IPS-20b (cell line): ENCODE data around the gene KIAA0040.

Experiments used
- H3K27ac ChIP-seq: one replicate; pipeline ENCODE4 v1.5.1; 2013; ENCODE audit warnings: low read length
- H3K27me3 ChIP-seq: 2 replicates; pipeline ENCODE4 v1.6.1; 2013; ENCODE audit warnings: mild to moderate bottlenecking, low read length, inconsistent platforms; ENCODE audit not compliant: insufficient read depth
- H3K36me3 ChIP-seq: 2 replicates; pipeline ENCODE4 v1.6.1; 2013; ENCODE audit warnings: low read depth, mild to moderate bottlenecking, inconsistent platforms, low read length, moderate library complexity; ENCODE audit not compliant: insufficient read depth
- H3K4me1 ChIP-seq: 2 replicates; pipeline ENCODE4 v1.6.1; 2013; ENCODE audit warnings: mild to moderate bottlenecking, control low read depth, inconsistent platforms, low read length, moderate library complexity; ENCODE audit not compliant: insufficient read depth
- H3K4me3 ChIP-seq: 2 replicates; pipeline ENCODE4 v1.5.1; 2013; ENCODE audit warnings: mild to moderate bottlenecking, low read length, inconsistent platforms
- H3K9ac ChIP-seq: 2 replicates; pipeline ENCODE4 v1.6.1; 2013; ENCODE audit warnings: low read depth, mild to moderate bottlenecking, inconsistent platforms, low read length, moderate library complexity
- H3K9me3 ChIP-seq: 2 replicates; pipeline ENCODE4 v1.6.1; 2013; ENCODE audit warnings: mild to moderate bottlenecking, low read depth, low read length, inconsistent platforms; ENCODE audit not compliant: insufficient read depth

Gene KIAA0040

GRCh38 chr1:175148068-175148467 lies 44.5 kb downstream of the KIAA0040 start:
- H3K4me1 ChIP-seq = peaks cover 8% of the 10 kb centered on the region; the same call in 1 of the 2 replicates
- H3K9me3 ChIP-seq = no peaks in the 10 kb centered on the region
- no peak overlapping the region for H3K4me3 ChIP-seq
- H3K9ac ChIP-seq = no peak overlapping the region
- H3K36me3 ChIP-seq = no peaks in the 10 kb centered on the region
- no peak overlapping the region for H3K27ac ChIP-seq
- peaks cover 22% of the 10 kb centered on the region for H3K27me3 ChIP-seq

- Histone ChIP-seq H3K4me1 (peaks cover 5% of the 10 kb centered on the region; the same call in 1 of the 2 replicates), H3K4me3 (no peak overlapping the region), H3K36me3 (no peaks in the 10 kb centered on the region), H3K9me3 (no peaks in the 10 kb centered on the region), H3K9ac (no peak overlapping the region), H3K27me3 (peaks cover 22% of the 10 kb centered on the region), H3K27ac (no peak overlapping the region)
These were observed 45.0 kb downstream of the KIAA0040 start for GRCh38 chr1:175147569-175147968.

- peaks cover 20% of the 10 kb centered on the region for H3K27me3 ChIP-seq
- H3K4me1 ChIP-seq = peaks cover 2% of the 10 kb centered on the region; the same call in 1 of the 2 replicates
- peak overlapping the region; percentile 70; the same call in 1 of the 2 replicates for H3K9ac ChIP-seq
- H3K9me3 ChIP-seq = no peaks in the 10 kb centered on the region
- H3K4me3 ChIP-seq = peak overlapping the region; percentile 37; the same call in 1 of the 2 replicates
- H3K27ac ChIP-seq = no peak overlapping the region
- H3K36me3 ChIP-seq = no peaks in the 10 kb centered on the region
These were observed 45.9 kb downstream of the KIAA0040 start for GRCh38 chr1:175146529-175147213.

GRCh38 chr1:175145899-175146528 lies 46.6 kb downstream of the KIAA0040 start:
- Histone ChIP-seq H3K27me3 (peaks cover 13% of the 10 kb centered on the region), H3K4me3 (no peak overlapping the region), H3K4me1 (no peaks in the 10 kb centered on the region), H3K9me3 (no peaks in the 10 kb centered on the region), H3K36me3 (no peaks in the 10 kb centered on the region), H3K27ac (no peak overlapping the region), H3K9ac (no peak overlapping the region)

- Histone ChIP-seq H3K9ac (no peak overlapping the region), H3K4me3 (no peak overlapping the region), H3K9me3 (no peaks in the 10 kb centered on the region), H3K27ac (no peak overlapping the region), H3K4me1 (no peaks in the 10 kb centered on the region), H3K36me3 (no peaks in the 10 kb centered on the region), H3K27me3 (no peaks in the 10 kb centered on the region)
These were observed 54.0 kb downstream of the KIAA0040 start for GRCh38 chr1:175138579-175138978.

- H3K27me3 ChIP-seq = no peaks in the 10 kb centered on the region
- H3K27ac ChIP-seq = no peak overlapping the region
- H3K4me3 ChIP-seq = no peak overlapping the region
These were observed 55.2 kb downstream of the KIAA0040 start for GRCh38 chr1:175137369-175137768.

GRCh38 chr1:175136246-175136645 lies 56.3 kb downstream of the KIAA0040 start:
- no peak overlapping the region for H3K27ac ChIP-seq
- H3K27me3 ChIP-seq = no peaks in the 10 kb centered on the region
- peaks cover 10% of the 10 kb centered on the region for H3K4me1 ChIP-seq
- no peak overlapping the region for H3K9ac ChIP-seq
- H3K36me3 ChIP-seq = no peaks in the 10 kb centered on the region
- no peak overlapping the region for H3K4me3 ChIP-seq
- H3K9me3 ChIP-seq = no peaks in the 10 kb centered on the region

More at GRCh38 chr1:175137369-175137768, 55.2 kb downstream of the KIAA0040 start:
- Histone ChIP-seq H3K4me1 (no peaks in the 10 kb centered on the region), H3K9ac (no peak overlapping the region), H3K36me3 (no peaks in the 10 kb centered on the region), H3K9me3 (no peaks in the 10 kb centered on the region)

GRCh38 chr1:175134500-175134899 lies 58.1 kb downstream of the KIAA0040 start:
- H3K27ac ChIP-seq = no peak overlapping the region
- H3K27me3 ChIP-seq = no peaks in the 10 kb centered on the region
- H3K9ac ChIP-seq = no peak overlapping the region
- H3K4me1 ChIP-seq = peaks cover 28% of the 10 kb centered on the region
- no peaks in the 10 kb centered on the region for H3K36me3 ChIP-seq
- H3K9me3 ChIP-seq = no peaks in the 10 kb centered on the region
- H3K4me3 ChIP-seq = no peak overlapping the region

- Histone ChIP-seq H3K36me3 (no peaks in the 10 kb centered on the region), H3K4me3 (no peak overlapping the region), H3K9ac (no peak overlapping the region), H3K27me3 (no peaks in the 10 kb centered on the region), H3K4me1 (peaks cover 34% of the 10 kb centered on the region), H3K9me3 (no peaks in the 10 kb centered on the region), H3K27ac (no peak overlapping the region)
These were observed 58.7 kb downstream of the KIAA0040 start for GRCh38 chr1:175133673-175134435.

GRCh38 chr1:175132436-175132835 lies 60.1 kb downstream of the KIAA0040 start:
- H3K27ac ChIP-seq = no peak overlapping the region
- H3K36me3 ChIP-seq = no peaks in the 10 kb centered on the region
- H3K9ac ChIP-seq = no peak overlapping the region
- H3K4me3 ChIP-seq = no peak overlapping the region
- H3K4me1 ChIP-seq = peaks cover 34% of the 10 kb centered on the region
- H3K9me3 ChIP-seq = no peaks in the 10 kb centered on the region
- no peaks in the 10 kb centered on the region for H3K27me3 ChIP-seq

GRCh38 chr1:175131095-175131494 lies 61.5 kb downstream of the KIAA0040 start:
- Histone ChIP-seq H3K27ac (peak overlapping the region; percentile 66), H3K9ac (peak overlapping the region; percentile 74; the same call in 1 of the 2 replicates), H3K9me3 (no peaks in the 10 kb centered on the region), H3K4me3 (no peak overlapping the region), H3K27me3 (no peaks in the 10 kb centered on the region), H3K4me1 (peaks cover 34% of the 10 kb centered on the region), H3K36me3 (no peaks in the 10 kb centered on the region)
